Naive thymus-derived CD4-positive, alpha-beta T cell (primary cell): ENCODE data around the gene NINL. TPM values are rescaled to one million over a fixed set of nuclear protein-coding genes. Genes with fewer than 3 reads are reported as not detected.

Source experiments
- ATAC-seq: fragments of 150-1000 bp; cut with Tn5 transposase; 2 replicates; pipeline ENCODE4 v1.10.0; 2021; ENCODE audit warnings: mild to moderate bottlenecking, moderate library complexity
- CTCF ChIA-PET: fragments of 350-600 bp; sonication (Branson Sonifier 250); formaldehyde crosslinking; loops from one replicate; lab custom pipeline; 2021; ENCODE audit warnings: antibody characterized with exemption; lab: Charles Lee
- POLR2A ChIA-PET: fragments of 350-600 bp; sonication (Branson Sonifier 250); formaldehyde crosslinking; loops from one replicate; lab custom pipeline; 2021; ENCODE audit warnings: antibody characterized with exemption, inconsistent platforms; lab: Charles Lee
- DNase-seq, 9 donors: peaks; one replicate each; pipeline versions ENCODE4 v3.0.0 to v3.0.0-alpha.2; 2020 to 2022; ENCODE audit warnings: mixed read lengths in 1 of 9
- H3K27ac ChIP-seq: one replicate; pipeline ENCODE4 v1.7.0; 2013; ENCODE audit warnings: mild to moderate bottlenecking, low read depth, low read length, moderate library complexity
- H3K27me3 ChIP-seq, 2 donors: one replicate each; pipeline ENCODE4 v1.7.0; 2013; ENCODE audit warnings: low read length in 2 of 2, mild to moderate bottlenecking in 2 of 2, moderate library complexity in 2 of 2; ENCODE audit not compliant: control insufficient read depth in 2 of 2, insufficient read depth in 2 of 2
- H3K36me3 ChIP-seq, 3 experiments: 1 replicate in 2 of 3; 2 replicates in 1 of 3; pipeline ENCODE4 v1.7.0; 2013; ENCODE audit warnings: low read length in 3 of 3, mild to moderate bottlenecking in 3 of 3, moderate library complexity in 1 of 3; ENCODE audit not compliant: insufficient read depth in 3 of 3, control insufficient read depth in 2 of 3
- H3K4me1 ChIP-seq, 2 donors: one replicate each; pipeline ENCODE4 v1.7.0; 2013; ENCODE audit warnings: low read length in 2 of 2, mild to moderate bottlenecking in 2 of 2, moderate library complexity in 1 of 2; ENCODE audit not compliant: control insufficient read depth in 2 of 2, insufficient read depth in 2 of 2
- H3K4me3 ChIP-seq: 2 replicates; pipeline ENCODE4 v1.7.0; 2013; ENCODE audit warnings: mild to moderate bottlenecking, low read length
- H3K9me3 ChIP-seq, 3 experiments: 1 replicate in 2 of 3; 2 replicates in 1 of 3; pipeline ENCODE4 v1.7.0; 2013; ENCODE audit warnings: low read length in 3 of 3; ENCODE audit not compliant: control insufficient read depth in 2 of 3
- H3K27ac Mint-ChIP-seq, 9 donors: one replicate each; pipeline ENCODE4 v1.8.0; 2020 to 2022; ENCODE audit warnings: mixed read lengths in 9 of 9, mild to moderate bottlenecking in 8 of 9, moderate library complexity in 5 of 9, inconsistent platforms in 2 of 9
- H3K27me3 Mint-ChIP-seq, 5 donors: one replicate each; pipeline ENCODE4 v1.8.0; 2021 to 2022; ENCODE audit warnings: mixed read lengths in 5 of 5, mild to moderate bottlenecking in 1 of 5
- H3K36me3 Mint-ChIP-seq, 5 donors: one replicate each; pipeline ENCODE4 v1.8.0; 2020 to 2022; ENCODE audit warnings: mixed read lengths in 5 of 5, mild to moderate bottlenecking in 3 of 5, inconsistent platforms in 1 of 5
- H3K4me1 Mint-ChIP-seq, 7 donors: one replicate each; pipeline ENCODE4 v1.8.0; 2020 to 2022; ENCODE audit warnings: mixed read lengths in 7 of 7, mild to moderate bottlenecking in 3 of 7, inconsistent platforms in 1 of 7
- H3K4me3 Mint-ChIP-seq, 10 donors: one replicate each; pipeline ENCODE4 v1.8.0; 2020 to 2022; ENCODE audit warnings: mild to moderate bottlenecking in 10 of 10, mixed read lengths in 10 of 10, moderate library complexity in 6 of 10, inconsistent platforms in 2 of 10
- H3K9me3 Mint-ChIP-seq, 11 donors: one replicate each; pipeline ENCODE4 v1.8.0; 2020 to 2022; ENCODE audit warnings: mixed read lengths in 11 of 11, mild to moderate bottlenecking in 4 of 11, inconsistent platforms in 1 of 11, moderate library complexity in 1 of 11
- intact Hi-C, 2 donors: fragments of 100-400 bp; cut with micrococcal nuclease; formaldehyde crosslinking; loops; one replicate each; pipeline ENCODE4 v1.15.1; 2023
- polyA plus RNA-seq, 2 donors: library from polyadenylated mRNA; unstranded; fragments of 300-500 nt; fragmentation: Illumina TruSeq; gene quantifications; one replicate each; pipeline ENCODE4 v1.2.3, GENCODE V29; 2021
- total RNA-seq, 6 experiments: library from RNA in 5 of 6; stranded (reverse) in 5 of 6; gene quantifications; 1 replicate in 5 of 6; 2 replicates in 1 of 6; pipeline ENCODE4 v1.2.3 and lab custom pipeline; 2021 to 2026

NINL gene
- total and polyA plus RNA-seq, 7 experiments from 2014 or later, result 0.31 to 4.2 (median 2.4) TPM

DNA sequence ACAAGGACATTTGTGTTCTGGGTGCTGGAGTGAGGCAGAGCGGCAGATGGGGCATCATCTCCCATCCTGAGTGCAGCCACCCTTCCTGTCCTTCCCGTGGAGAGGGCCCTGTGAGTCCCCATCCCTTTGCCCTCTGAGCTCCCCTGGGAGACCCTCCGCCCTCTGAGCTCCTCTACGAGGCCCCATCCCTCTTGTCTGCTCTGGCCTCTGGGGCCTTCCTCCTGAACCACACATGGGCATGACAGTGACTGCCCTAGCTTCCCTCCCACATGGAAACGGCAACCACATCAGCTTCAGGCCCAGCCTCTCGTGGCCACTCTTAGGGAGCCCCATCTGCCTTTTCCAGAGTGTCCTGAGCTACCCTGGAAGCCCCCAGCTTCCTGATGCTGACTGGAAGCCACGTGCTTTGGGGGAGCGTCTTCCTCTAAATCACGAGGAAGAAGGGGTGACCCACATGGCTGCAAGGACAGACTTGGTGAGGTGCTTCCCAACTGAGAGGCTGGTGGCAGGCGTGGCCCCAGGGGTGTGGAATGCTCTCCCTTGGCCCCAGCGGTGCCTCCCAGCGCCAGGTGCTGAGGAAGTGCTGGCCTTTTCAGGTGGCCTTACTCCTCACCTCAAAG, 125.3 kb downstream of the NINL start:
- POLR2A ChIA-PET, result interaction anchor here (0.6 kb wide), 1 partner anchor 132 kb away, joined by 3 read pairs; no protein-coding TSS in a partner anchor
- H3K27ac ChIP-seq, result no peak overlapping the region
- Mint-ChIP-seq H3K27me3 (no peaks in the 10 kb centered on the region), H3K4me1 (peaks cover 0 to 5% (median 0%) of the 10 kb centered on the region in 7 donors), H3K9me3 (no peaks in the 10 kb centered on the region), H3K27ac (no peak overlapping the region), H3K36me3 (peaks cover 0 to 4% (median 0%) of the 10 kb centered on the region in 5 donors), H3K4me3 (no peak overlapping the region)
- no peaks in the 10 kb centered on the region for H3K9me3 ChIP-seq
- H3K4me1 ChIP-seq, result no peaks in the 10 kb centered on the region
- H3K4me3 ChIP-seq, result no peak overlapping the region
- ATAC-seq (no peak), DNase-seq (no peak)
- no peaks in the 10 kb centered on the region for H3K27me3 ChIP-seq
- intact Hi-C loops, result no loop called here
- CTCF ChIA-PET, result interaction anchor here (0.6 kb wide), 1 partner anchor 92 kb away, joined by 3 read pairs; no protein-coding TSS in a partner anchor
- H3K36me3 ChIP-seq, result no peaks in the 10 kb centered on the region

GRCh38 chr20:25459111-25459830, 126.1 kb downstream of the NINL start:
- Histone ChIP-seq H3K4me3 (no peak overlapping the region), H3K27ac (no peak overlapping the region), H3K36me3 (no peaks in the 10 kb centered on the region), H3K27me3 (no peaks in the 10 kb centered on the region), H3K4me1 (no peaks in the 10 kb centered on the region), H3K9me3 (no peaks in the 10 kb centered on the region)
- Mint-ChIP-seq H3K27ac (no peak overlapping the region), H3K27me3 (no peaks in the 10 kb centered on the region), H3K9me3 (no peaks in the 10 kb centered on the region), H3K4me1 (peaks cover 0 to 5% (median 0%) of the 10 kb centered on the region in 7 donors), H3K36me3 (peaks cover 0 to 12% (median 0%) of the 10 kb centered on the region in 5 donors), H3K4me3 (no peak overlapping the region)
- intact Hi-C loops, result no loop called here
- no peak for DNase-seq
- ATAC-seq, result no peak
- POLR2A ChIA-PET, result no interaction called here
- CTCF ChIA-PET, result no interaction called here

- Mint-ChIP-seq H3K4me3 (no peak overlapping the region), H3K27ac (no peak overlapping the region), H3K36me3 (peaks cover 0 to 19% (median 0%) of the 10 kb centered on the region in 5 donors), H3K4me1 (peaks cover 0 to 5% (median 0%) of the 10 kb centered on the region in 7 donors), H3K27me3 (no peaks in the 10 kb centered on the region), H3K9me3 (no peaks in the 10 kb centered on the region)
- DNase-seq, result no peak
- ChIA-PET POLR2A (no interaction called here), CTCF (no interaction called here)
- Histone ChIP-seq H3K36me3 (no peaks in the 10 kb centered on the region), H3K4me3 (no peak overlapping the region), H3K9me3 (no peaks in the 10 kb centered on the region), H3K27me3 (no peaks in the 10 kb centered on the region), H3K27ac (no peak overlapping the region), H3K4me1 (no peaks in the 10 kb centered on the region)
- no peak for ATAC-seq
- intact Hi-C loops, result no loop called here
These were observed 127.2 kb downstream of the NINL start for GRCh38 chr20:25457886-25458680.

DNA sequence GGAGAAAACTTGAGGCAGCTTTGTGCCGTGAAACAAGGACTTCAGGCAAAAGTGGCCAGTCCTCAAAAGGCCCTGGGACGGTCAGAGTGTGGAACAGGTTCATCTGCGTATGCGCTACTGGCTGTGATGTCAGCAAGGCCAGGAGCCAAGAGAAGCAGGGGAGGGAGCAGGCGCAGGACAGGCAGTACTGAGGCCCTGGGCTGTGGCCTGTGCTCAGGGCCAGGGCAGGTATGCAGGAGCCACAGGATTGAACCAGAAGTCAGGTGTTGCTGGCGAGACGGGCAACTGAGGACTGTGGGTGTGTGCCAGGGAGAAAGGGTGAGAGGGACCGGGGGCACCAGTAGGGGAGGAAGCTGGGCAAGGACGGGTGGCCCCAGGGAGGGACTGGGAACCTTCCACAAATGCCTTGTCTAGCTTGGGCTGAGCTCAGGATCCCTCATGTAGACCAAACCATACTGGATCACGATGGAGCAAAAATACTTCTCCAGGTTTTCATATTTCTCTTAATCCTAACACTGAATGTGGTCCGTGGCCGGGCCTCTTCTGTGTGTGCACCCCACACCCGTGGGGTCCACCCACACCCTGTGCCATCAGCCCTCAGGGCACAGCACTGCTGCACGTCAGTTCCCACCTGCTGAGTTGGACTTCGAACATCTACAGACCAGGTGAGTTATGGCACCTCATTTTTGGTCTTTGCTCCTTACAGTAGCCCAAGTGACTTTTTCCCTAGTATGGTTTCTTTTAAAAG, 131.0 kb downstream of the NINL start:
- no peak overlapping the region for H3K27ac ChIP-seq
- no peaks in the 10 kb centered on the region for H3K4me1 ChIP-seq
- Mint-ChIP-seq H3K4me1 (peaks cover 0 to 2% (median 0%) of the 10 kb centered on the region in 7 donors), H3K27me3 (no peaks in the 10 kb centered on the region), H3K4me3 (no peak overlapping the region), H3K36me3 (peaks cover 0 to 24% (median 0%) of the 10 kb centered on the region in 5 donors), H3K27ac (no peak overlapping the region), H3K9me3 (no peaks in the 10 kb centered on the region)
- H3K27me3 ChIP-seq, result no peaks in the 10 kb centered on the region
- POLR2A ChIA-PET, result no interaction called here
- H3K9me3 ChIP-seq, result no peaks in the 10 kb centered on the region
- DNase-seq, result no peak
- ATAC-seq, result no peak
- intact Hi-C loops, result no loop called here
- H3K4me3 ChIP-seq, result no peak overlapping the region
- H3K36me3 ChIP-seq, result no peaks in the 10 kb centered on the region
- CTCF ChIA-PET, result no interaction called here

- DNase-seq, result no peak
- CTCF ChIA-PET, result no interaction called here
- intact Hi-C loops, result no loop called here
These were observed 132.1 kb downstream of the NINL start for GRCh38 chr20:25453035-25453810.

GRCh38 chr20:25452333-25452732, 133.0 kb downstream of the NINL start:
- Histone ChIP-seq H3K4me1 (no peaks in the 10 kb centered on the region), H3K9me3 (no peaks in the 10 kb centered on the region), H3K4me3 (no peak overlapping the region), H3K36me3 (no peaks in the 10 kb centered on the region), H3K27ac (no peak overlapping the region), H3K27me3 (no peaks in the 10 kb centered on the region)
- no peak for ATAC-seq
- ChIA-PET CTCF (no interaction called here), POLR2A (no interaction called here)
- Mint-ChIP-seq H3K27me3 (no peaks in the 10 kb centered on the region), H3K4me3 (no peak overlapping the region), H3K4me1 (peaks cover 0 to 3% (median 0%) of the 10 kb centered on the region in 7 donors), H3K9me3 (peaks cover 0 to 4% (median 0%) of the 10 kb centered on the region in 11 donors), H3K36me3 (peaks cover 0 to 34% (median 15%) of the 10 kb centered on the region in 5 donors), H3K27ac (no peak overlapping the region)
- no peak for DNase-seq
- intact Hi-C loops, result no loop called here

More at GRCh38 chr20:25453035-25453810, 132.1 kb downstream of the NINL start:
- Mint-ChIP-seq H3K36me3 (peaks cover 0 to 31% (median 7%) of the 10 kb centered on the region in 5 donors), H3K27me3 (no peaks in the 10 kb centered on the region), H3K4me3 (no peak overlapping the region), H3K9me3 (peaks cover 0 to 4% (median 0%) of the 10 kb centered on the region in 11 donors), H3K4me1 (peaks cover 0 to 3% (median 0%) of the 10 kb centered on the region in 7 donors), H3K27ac (no peak overlapping the region)
- H3K27ac ChIP-seq, result no peak overlapping the region
- H3K4me3 ChIP-seq, result no peak overlapping the region
- H3K4me1 ChIP-seq, result no peaks in the 10 kb centered on the region
- ATAC-seq, result no peak
- H3K9me3 ChIP-seq, result no peaks in the 10 kb centered on the region
- no peaks in the 10 kb centered on the region for H3K36me3 ChIP-seq
- POLR2A ChIA-PET, result no interaction called here
- H3K27me3 ChIP-seq, result no peaks in the 10 kb centered on the region
